HepG2 (cell line): ENCODE data around the gene MYLK3. TPM values are rescaled to one million over a fixed set of nuclear protein-coding genes. Genes with fewer than 3 reads are reported as not detected.

Experiments
- CBX1 ChIP-seq: IDR thresholded peaks from one replicate; pipeline ENCODE4 v1.6.1; 2016; ENCODE audit warnings: antibody characterized with exemption, low read depth
- JARID2 ChIP-seq: sonication (generic); formaldehyde crosslinking; IDR thresholded peaks from 2 replicates; pipeline ENCODE4 v1.8.1; 2023; ENCODE audit warnings: missing genetic modification reagents, inconsistent platforms; ENCODE audit not compliant: insufficient replicate concordance
- NFKBIZ ChIP-seq: IDR thresholded peaks from 2 replicates; pipeline ENCODE4 v1.6.1; 2018; ENCODE audit warnings: missing genetic modification reagents, missing compliant biosample characterization
- NR2C2 ChIP-seq: sonication (generic); formaldehyde crosslinking; IDR thresholded peaks from 2 replicates; pipeline ENCODE4 v1.4.0; 2020; ENCODE audit warnings: missing genetic modification reagents, mild to moderate bottlenecking, moderate library complexity, borderline replicate concordance
- PHF8 ChIP-seq: sonication (generic); formaldehyde crosslinking; IDR thresholded peaks from 2 replicates; pipeline ENCODE4 v1.5.0; 2020; ENCODE audit warnings: missing genetic modification reagents
- POGZ ChIP-seq: sonication (generic); formaldehyde crosslinking; IDR thresholded peaks from 2 replicates; pipeline ENCODE4 v1.4.0; 2020; ENCODE audit warnings: mild to moderate bottlenecking, missing genetic modification reagents
- TOE1 ChIP-seq: sonication (generic); formaldehyde crosslinking; IDR thresholded peaks from 2 replicates; pipeline ENCODE4 v1.4.0; 2020; ENCODE audit warnings: mild to moderate bottlenecking, missing genetic modification reagents
- ZNF720 ChIP-seq: sonication (generic); formaldehyde crosslinking; IDR thresholded peaks from 2 replicates; pipeline ENCODE4 v1.4.0; 2020; ENCODE audit warnings: missing genetic modification reagents
- polyA plus RNA-seq, 8 experiments: library from polyadenylated mRNA; depleted of rRNA in 3 of 8; stranded (reverse) in 7 of 8; unstranded in 1 of 8; fragments of >200 nt; fragmentation: Illumina TruSeq in 4 of 8; extraction: Trizol in 4 of 8; gene quantifications; 2 replicates each; pipeline versions ENCODE4 v1.2.1 to v1.2.3, GENCODE V29; 2011 to 2016; ENCODE audit warnings: low read depth in 4 of 8, missing spikeins in 1 of 8, mixed read lengths in 1 of 8; ENCODE audit not compliant: insufficient read depth in 1 of 8
- total RNA-seq, 5 experiments: library from RNA; depleted of rRNA; stranded (reverse); fragments of >200 nt; fragmentation: Illumina TruSeq; extraction: Trizol; gene quantifications; 2 replicates each; pipeline ENCODE4 v1.2.3, GENCODE V29; 2016; ENCODE audit warnings: low read depth in 1 of 5
- TF ChIP-seq, protein P1 (sequence below): sonication (generic); formaldehyde crosslinking; conservative IDR thresholded peaks from 2 replicates; pipeline ENCODE4 v1.4.0; 2020; ENCODE audit warnings: mild to moderate bottlenecking, missing genetic modification reagents, moderate library complexity
- TF ChIP-seq, protein P2 (sequence below): sonication (generic); formaldehyde crosslinking; IDR thresholded peaks from 2 replicates; pipeline ENCODE4 v1.4.0; 2020; ENCODE audit warnings: mild to moderate bottlenecking, missing genetic modification reagents
- TF ChIP-seq, protein P3 (sequence below): sonication (generic); formaldehyde crosslinking; IDR thresholded peaks from 2 replicates; pipeline ENCODE4 v1.8.1; 2023; ENCODE audit warnings: mild to moderate bottlenecking, moderate library complexity, missing genetic modification reagents
- TF ChIP-seq, protein P4 (sequence below): IDR thresholded peaks from 2 replicates; pipeline ENCODE4 v1.6.1; 2016; ENCODE audit warnings: missing genetic modification reagents, missing compliant biosample characterization
- TF ChIP-seq, protein P5 (sequence below): sonication (generic); formaldehyde crosslinking; IDR thresholded peaks from 2 replicates; pipeline ENCODE4 v1.5.0; 2020; ENCODE audit warnings: mild to moderate bottlenecking, missing genetic modification reagents, moderate library complexity
- TF ChIP-seq, protein P6 (sequence below): sonication (generic); formaldehyde crosslinking; IDR thresholded peaks from 2 replicates; pipeline ENCODE4 v1.4.0; 2020; ENCODE audit warnings: missing genetic modification reagents

Gene MYLK3
- total and polyA plus RNA-seq, 2 of the 13 experiments (the other 11 are each of a cell fraction or from before 2014, with no cell fraction given) = 0.04 to 0.18 TPM

DNA sequence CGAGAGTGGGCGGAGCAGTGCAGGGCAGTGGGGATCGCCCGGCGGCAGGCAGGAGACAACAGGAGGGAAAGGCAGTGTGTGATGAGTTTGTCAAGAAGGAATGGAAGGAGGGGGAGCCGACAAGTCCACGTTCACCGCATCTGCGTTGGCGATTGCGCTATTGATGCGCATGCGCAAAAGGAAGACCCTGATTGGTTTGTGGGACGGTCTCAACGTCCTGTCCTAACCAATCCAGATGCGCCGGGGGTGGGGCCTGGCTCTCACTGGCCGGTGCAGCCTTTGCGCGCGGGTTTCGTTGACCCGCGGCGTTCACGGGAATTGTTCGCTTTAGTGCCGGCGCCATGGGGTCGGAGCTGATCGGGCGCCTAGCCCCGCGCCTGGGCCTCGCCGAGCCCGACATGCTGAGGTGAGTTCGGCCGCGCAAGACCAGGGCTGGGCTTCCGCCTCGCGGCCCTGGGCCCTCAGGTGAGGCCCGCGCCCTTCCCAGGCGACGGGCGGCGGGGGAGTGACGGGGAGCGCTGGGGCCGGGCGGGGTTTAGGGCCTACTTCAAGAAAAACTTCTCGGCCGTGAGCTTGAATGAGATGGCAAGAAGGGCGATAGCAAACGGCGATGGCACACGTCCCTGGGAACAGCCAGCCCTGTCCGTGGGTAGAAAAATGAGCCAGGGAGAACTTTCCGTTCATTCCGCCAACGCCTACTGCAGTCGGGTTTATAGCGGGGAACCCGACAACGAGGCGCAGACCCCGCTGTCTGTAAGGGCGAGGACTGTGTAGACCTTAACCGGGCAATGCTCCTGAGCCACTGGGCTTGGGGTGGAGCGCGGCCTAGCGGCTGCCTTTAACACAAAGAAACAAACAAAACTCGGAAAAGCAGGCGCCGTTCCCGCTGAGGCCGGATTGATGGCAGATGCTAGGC, 58.5 kb downstream of the MYLK3 start, which contains the start of gene ORC6 (continued):
- TF ChIP-seq, protein P1, sequence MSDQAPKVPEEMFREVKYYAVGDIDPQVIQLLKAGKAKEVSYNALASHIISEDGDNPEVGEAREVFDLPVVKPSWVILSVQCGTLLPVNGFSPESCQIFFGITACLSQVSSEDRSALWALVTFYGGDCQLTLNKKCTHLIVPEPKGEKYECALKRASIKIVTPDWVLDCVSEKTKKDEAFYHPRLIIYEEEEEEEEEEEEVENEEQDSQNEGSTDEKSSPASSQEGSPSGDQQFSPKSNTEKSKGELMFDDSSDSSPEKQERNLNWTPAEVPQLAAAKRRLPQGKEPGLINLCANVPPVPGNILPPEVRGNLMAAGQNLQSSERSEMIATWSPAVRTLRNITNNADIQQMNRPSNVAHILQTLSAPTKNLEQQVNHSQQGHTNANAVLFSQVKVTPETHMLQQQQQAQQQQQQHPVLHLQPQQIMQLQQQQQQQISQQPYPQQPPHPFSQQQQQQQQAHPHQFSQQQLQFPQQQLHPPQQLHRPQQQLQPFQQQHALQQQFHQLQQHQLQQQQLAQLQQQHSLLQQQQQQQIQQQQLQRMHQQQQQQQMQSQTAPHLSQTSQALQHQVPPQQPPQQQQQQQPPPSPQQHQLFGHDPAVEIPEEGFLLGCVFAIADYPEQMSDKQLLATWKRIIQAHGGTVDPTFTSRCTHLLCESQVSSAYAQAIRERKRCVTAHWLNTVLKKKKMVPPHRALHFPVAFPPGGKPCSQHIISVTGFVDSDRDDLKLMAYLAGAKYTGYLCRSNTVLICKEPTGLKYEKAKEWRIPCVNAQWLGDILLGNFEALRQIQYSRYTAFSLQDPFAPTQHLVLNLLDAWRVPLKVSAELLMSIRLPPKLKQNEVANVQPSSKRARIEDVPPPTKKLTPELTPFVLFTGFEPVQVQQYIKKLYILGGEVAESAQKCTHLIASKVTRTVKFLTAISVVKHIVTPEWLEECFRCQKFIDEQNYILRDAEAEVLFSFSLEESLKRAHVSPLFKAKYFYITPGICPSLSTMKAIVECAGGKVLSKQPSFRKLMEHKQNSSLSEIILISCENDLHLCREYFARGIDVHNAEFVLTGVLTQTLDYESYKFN (CRISPR knock-in tag) = 0 out of 2 replicates have a peak, but pooled peaks have one; percentile 13
- TF ChIP-seq JARID2 (CRISPR knock-in tag) (peak; percentile 16), ZNF720 (no peak), POGZ (CRISPR knock-in tag) (peak; percentile 64), TOE1 (CRISPR knock-in tag) (no peak), NR2C2 (CRISPR knock-in tag) (0 out of 2 replicates have a peak, but pooled peaks have one; percentile 5), PHF8 (CRISPR knock-in tag) (peak; percentile 79), NFKBIZ (CRISPR knock-in tag) (no peak), CBX1 (peak; percentile 34)
- TF ChIP-seq, protein P2, sequence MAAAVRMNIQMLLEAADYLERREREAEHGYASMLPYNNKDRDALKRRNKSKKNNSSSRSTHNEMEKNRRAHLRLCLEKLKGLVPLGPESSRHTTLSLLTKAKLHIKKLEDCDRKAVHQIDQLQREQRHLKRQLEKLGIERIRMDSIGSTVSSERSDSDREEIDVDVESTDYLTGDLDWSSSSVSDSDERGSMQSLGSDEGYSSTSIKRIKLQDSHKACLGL (CRISPR knock-in tag) = peak; percentile 96
- TF ChIP-seq, protein P3, sequence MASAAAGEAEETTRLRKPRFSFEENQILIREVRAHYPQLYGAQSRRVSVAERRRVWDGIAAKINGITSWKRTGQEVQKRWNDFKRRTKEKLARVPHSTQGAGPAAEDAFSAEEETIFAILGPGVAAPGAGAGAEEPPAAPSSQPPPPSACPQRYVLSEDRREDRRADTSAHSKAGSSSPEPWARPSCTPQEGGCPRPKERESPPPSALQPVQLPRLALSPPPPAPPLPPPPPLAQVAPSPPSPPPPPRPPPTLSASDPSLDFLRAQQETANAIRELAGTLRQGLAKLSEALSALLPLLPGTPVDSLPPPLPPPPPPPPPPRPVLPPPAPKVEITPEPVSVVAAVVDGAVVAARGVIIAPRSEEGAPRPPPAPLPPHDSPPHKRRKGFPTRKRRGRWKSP (CRISPR knock-in tag) = peak; percentile 89
- TF ChIP-seq, protein P4, sequence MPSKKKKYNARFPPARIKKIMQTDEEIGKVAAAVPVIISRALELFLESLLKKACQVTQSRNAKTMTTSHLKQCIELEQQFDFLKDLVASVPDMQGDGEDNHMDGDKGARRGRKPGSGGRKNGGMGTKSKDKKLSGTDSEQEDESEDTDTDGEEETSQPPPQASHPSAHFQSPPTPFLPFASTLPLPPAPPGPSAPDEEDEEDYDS (CRISPR knock-in tag) = 0 out of 2 replicates have a peak, but pooled peaks have one; percentile 12
- TF ChIP-seq, protein P5, sequence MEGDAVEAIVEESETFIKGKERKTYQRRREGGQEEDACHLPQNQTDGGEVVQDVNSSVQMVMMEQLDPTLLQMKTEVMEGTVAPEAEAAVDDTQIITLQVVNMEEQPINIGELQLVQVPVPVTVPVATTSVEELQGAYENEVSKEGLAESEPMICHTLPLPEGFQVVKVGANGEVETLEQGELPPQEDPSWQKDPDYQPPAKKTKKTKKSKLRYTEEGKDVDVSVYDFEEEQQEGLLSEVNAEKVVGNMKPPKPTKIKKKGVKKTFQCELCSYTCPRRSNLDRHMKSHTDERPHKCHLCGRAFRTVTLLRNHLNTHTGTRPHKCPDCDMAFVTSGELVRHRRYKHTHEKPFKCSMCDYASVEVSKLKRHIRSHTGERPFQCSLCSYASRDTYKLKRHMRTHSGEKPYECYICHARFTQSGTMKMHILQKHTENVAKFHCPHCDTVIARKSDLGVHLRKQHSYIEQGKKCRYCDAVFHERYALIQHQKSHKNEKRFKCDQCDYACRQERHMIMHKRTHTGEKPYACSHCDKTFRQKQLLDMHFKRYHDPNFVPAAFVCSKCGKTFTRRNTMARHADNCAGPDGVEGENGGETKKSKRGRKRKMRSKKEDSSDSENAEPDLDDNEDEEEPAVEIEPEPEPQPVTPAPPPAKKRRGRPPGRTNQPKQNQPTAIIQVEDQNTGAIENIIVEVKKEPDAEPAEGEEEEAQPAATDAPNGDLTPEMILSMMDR (CRISPR knock-in tag) = peak; percentile 85
- TF ChIP-seq, protein P6, sequence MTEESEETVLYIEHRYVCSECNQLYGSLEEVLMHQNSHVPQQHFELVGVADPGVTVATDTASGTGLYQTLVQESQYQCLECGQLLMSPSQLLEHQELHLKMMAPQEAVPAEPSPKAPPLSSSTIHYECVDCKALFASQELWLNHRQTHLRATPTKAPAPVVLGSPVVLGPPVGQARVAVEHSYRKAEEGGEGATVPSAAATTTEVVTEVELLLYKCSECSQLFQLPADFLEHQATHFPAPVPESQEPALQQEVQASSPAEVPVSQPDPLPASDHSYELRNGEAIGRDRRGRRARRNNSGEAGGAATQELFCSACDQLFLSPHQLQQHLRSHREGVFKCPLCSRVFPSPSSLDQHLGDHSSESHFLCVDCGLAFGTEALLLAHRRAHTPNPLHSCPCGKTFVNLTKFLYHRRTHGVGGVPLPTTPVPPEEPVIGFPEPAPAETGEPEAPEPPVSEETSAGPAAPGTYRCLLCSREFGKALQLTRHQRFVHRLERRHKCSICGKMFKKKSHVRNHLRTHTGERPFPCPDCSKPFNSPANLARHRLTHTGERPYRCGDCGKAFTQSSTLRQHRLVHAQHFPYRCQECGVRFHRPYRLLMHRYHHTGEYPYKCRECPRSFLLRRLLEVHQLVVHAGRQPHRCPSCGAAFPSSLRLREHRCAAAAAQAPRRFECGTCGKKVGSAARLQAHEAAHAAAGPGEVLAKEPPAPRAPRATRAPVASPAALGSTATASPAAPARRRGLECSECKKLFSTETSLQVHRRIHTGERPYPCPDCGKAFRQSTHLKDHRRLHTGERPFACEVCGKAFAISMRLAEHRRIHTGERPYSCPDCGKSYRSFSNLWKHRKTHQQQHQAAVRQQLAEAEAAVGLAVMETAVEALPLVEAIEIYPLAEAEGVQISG = no peak; the same call in none of the 2 replicates
